GM19468 (cell line): ENCODE measurements around the gene SNRNP40.
"Not testable (repeated sequence)": the region's sequence is repeated elsewhere in the genome, so short reads cannot be mapped to it uniquely, and the experiment has no call there.

Experiments
- ATAC-seq: cut with Tn5 transposase; IDR thresholded peaks from one replicate; pipeline ENCODE4 v1.9.1; 2021; ENCODE audit warnings: mild to moderate bottlenecking, moderate library complexity, moderate number of reproducible peaks; ENCODE audit not compliant: unreplicated experiment; ENCODE audit errors: extremely low read depth

SNRNP40 gene

GRCh38 chr1:31289021-31289420, 7.6 kb downstream of the SNRNP40 start:
- ATAC-seq = no peak

GRCh38 chr1:31287791-31288190, 8.8 kb downstream of the SNRNP40 start:
- ATAC-seq = not testable (repeated sequence)

- not testable (repeated sequence) for ATAC-seq
Observed at GRCh38 chr1:31282426-31282825, 14.2 kb downstream of the SNRNP40 start.

- ATAC-seq = no peak
Observed at GRCh38 chr1:31273619-31274018, 23.0 kb downstream of the SNRNP40 start.

- ATAC-seq = no peak
Observed at GRCh38 chr1:31272369-31272768, 24.2 kb downstream of the SNRNP40 start.

- no peak for ATAC-seq
Observed at GRCh38 chr1:31266547-31266946, 30.0 kb downstream of the SNRNP40 start.

- no peak for ATAC-seq
Observed at GRCh38 chr1:31264790-31265386, 31.7 kb downstream of the SNRNP40 start.

GRCh38 chr1:31263408-31263807, 33.2 kb downstream of the SNRNP40 start:
- no peak for ATAC-seq

GRCh38 chr1:31262393-31262792, 34.2 kb downstream of the SNRNP40 start:
- ATAC-seq = not testable (repeated sequence)

- no peak for ATAC-seq
Observed at GRCh38 chr1:31261916-31262315, 34.7 kb downstream of the SNRNP40 start.

GRCh38 chr1:31259746-31260145, 36.8 kb downstream of the SNRNP40 start:
- ATAC-seq = no peak

- no peak for ATAC-seq
Observed at GRCh38 chr1:31258581-31258980, 38.0 kb downstream of the SNRNP40 start.

GRCh38 chr1:31257213-31257612, 39.4 kb downstream of the SNRNP40 start:
- no peak for ATAC-seq

- no peak for ATAC-seq
Observed at GRCh38 chr1:31249854-31250253, 46.7 kb downstream of the SNRNP40 start.

GRCh38 chr1:31248276-31248675, 48.3 kb downstream of the SNRNP40 start:
- ATAC-seq = no peak

- no peak for ATAC-seq
Observed at GRCh38 chr1:31244326-31244725, 52.3 kb downstream of the SNRNP40 start.

- ATAC-seq = no peak
Observed at GRCh38 chr1:31243501-31244286, 52.9 kb downstream of the SNRNP40 start.

GRCh38 chr1:31241321-31241720, 55.3 kb downstream of the SNRNP40 start:
- ATAC-seq = no peak

GRCh38 chr1:31239653-31240241, 56.8 kb downstream of the SNRNP40 start, which contains the start of gene NKAIN1:
Gene NKAIN1, minus strand, starts transcription at chr1:31239887. Its CDS starts 340 bp downstream, at chr1:31239547.
- ATAC-seq = no peak

GRCh38 chr1:31238986-31239613, 57.5 kb downstream of the SNRNP40 start:
- ATAC-seq = no peak

GRCh38 chr1:31238612-31238985, 58.0 kb downstream of the SNRNP40 start:
- ATAC-seq = no peak
